Naive thymus-derived CD4-positive, alpha-beta T cell (primary cell): ENCODE data around the gene AUP1. TPM values are rescaled to one million over a fixed set of nuclear protein-coding genes. Genes with fewer than 3 reads are reported as not detected.

ENCODE experiments used
- ATAC-seq: fragments of 150-1000 bp; cut with Tn5 transposase; 2 replicates; pipeline ENCODE4 v1.10.0; 2021; ENCODE audit warnings: mild to moderate bottlenecking, moderate library complexity
- CTCF ChIA-PET: fragments of 350-600 bp; sonication (Branson Sonifier 250); formaldehyde crosslinking; loops from one replicate; lab custom pipeline; 2021; ENCODE audit warnings: antibody characterized with exemption; lab: Charles Lee
- POLR2A ChIA-PET: fragments of 350-600 bp; sonication (Branson Sonifier 250); formaldehyde crosslinking; loops from one replicate; lab custom pipeline; 2021; ENCODE audit warnings: antibody characterized with exemption, inconsistent platforms; lab: Charles Lee
- DNase-seq, 9 donors: peaks; one replicate each; pipeline versions ENCODE4 v3.0.0 to v3.0.0-alpha.2; 2020 to 2022; ENCODE audit warnings: mixed read lengths in 1 of 9
- H3K27ac ChIP-seq: one replicate; pipeline ENCODE4 v1.7.0; 2013; ENCODE audit warnings: mild to moderate bottlenecking, low read depth, low read length, moderate library complexity
- H3K27me3 ChIP-seq, 2 donors: one replicate each; pipeline ENCODE4 v1.7.0; 2013; ENCODE audit warnings: low read length in 2 of 2, mild to moderate bottlenecking in 2 of 2, moderate library complexity in 2 of 2; ENCODE audit not compliant: control insufficient read depth in 2 of 2, insufficient read depth in 2 of 2
- H3K36me3 ChIP-seq, 3 experiments: 1 replicate in 2 of 3; 2 replicates in 1 of 3; pipeline ENCODE4 v1.7.0; 2013; ENCODE audit warnings: low read length in 3 of 3, mild to moderate bottlenecking in 3 of 3, moderate library complexity in 1 of 3; ENCODE audit not compliant: insufficient read depth in 3 of 3, control insufficient read depth in 2 of 3
- H3K4me1 ChIP-seq, 2 donors: one replicate each; pipeline ENCODE4 v1.7.0; 2013; ENCODE audit warnings: low read length in 2 of 2, mild to moderate bottlenecking in 2 of 2, moderate library complexity in 1 of 2; ENCODE audit not compliant: control insufficient read depth in 2 of 2, insufficient read depth in 2 of 2
- H3K4me3 ChIP-seq: 2 replicates; pipeline ENCODE4 v1.7.0; 2013; ENCODE audit warnings: mild to moderate bottlenecking, low read length
- H3K9me3 ChIP-seq, 3 experiments: 1 replicate in 2 of 3; 2 replicates in 1 of 3; pipeline ENCODE4 v1.7.0; 2013; ENCODE audit warnings: low read length in 3 of 3; ENCODE audit not compliant: control insufficient read depth in 2 of 3
- H3K27ac Mint-ChIP-seq, 9 donors: one replicate each; pipeline ENCODE4 v1.8.0; 2020 to 2022; ENCODE audit warnings: mixed read lengths in 9 of 9, mild to moderate bottlenecking in 8 of 9, moderate library complexity in 5 of 9, inconsistent platforms in 2 of 9
- H3K27me3 Mint-ChIP-seq, 5 donors: one replicate each; pipeline ENCODE4 v1.8.0; 2021 to 2022; ENCODE audit warnings: mixed read lengths in 5 of 5, mild to moderate bottlenecking in 1 of 5
- H3K36me3 Mint-ChIP-seq, 5 donors: one replicate each; pipeline ENCODE4 v1.8.0; 2020 to 2022; ENCODE audit warnings: mixed read lengths in 5 of 5, mild to moderate bottlenecking in 3 of 5, inconsistent platforms in 1 of 5
- H3K4me1 Mint-ChIP-seq, 7 donors: one replicate each; pipeline ENCODE4 v1.8.0; 2020 to 2022; ENCODE audit warnings: mixed read lengths in 7 of 7, mild to moderate bottlenecking in 3 of 7, inconsistent platforms in 1 of 7
- H3K4me3 Mint-ChIP-seq, 10 donors: one replicate each; pipeline ENCODE4 v1.8.0; 2020 to 2022; ENCODE audit warnings: mild to moderate bottlenecking in 10 of 10, mixed read lengths in 10 of 10, moderate library complexity in 6 of 10, inconsistent platforms in 2 of 10
- H3K9me3 Mint-ChIP-seq, 11 donors: one replicate each; pipeline ENCODE4 v1.8.0; 2020 to 2022; ENCODE audit warnings: mixed read lengths in 11 of 11, mild to moderate bottlenecking in 4 of 11, inconsistent platforms in 1 of 11, moderate library complexity in 1 of 11
- intact Hi-C, 2 donors: fragments of 100-400 bp; cut with micrococcal nuclease; formaldehyde crosslinking; loops; one replicate each; pipeline ENCODE4 v1.15.1; 2023
- polyA plus RNA-seq, 2 donors: library from polyadenylated mRNA; unstranded; fragments of 300-500 nt; fragmentation: Illumina TruSeq; gene quantifications; one replicate each; pipeline ENCODE4 v1.2.3, GENCODE V29; 2021
- total RNA-seq, 6 experiments: library from RNA in 5 of 6; stranded (reverse) in 5 of 6; gene quantifications; 1 replicate in 5 of 6; 2 replicates in 1 of 6; pipeline ENCODE4 v1.2.3 and lab custom pipeline; 2021 to 2026

The AUP1 gene
- total and polyA plus RNA-seq, 7 experiments from 2014 or later, result 69.7 to 160 (median 139) TPM

GRCh38 chr2:74507145-74507925 is 22.2 kb downstream of the AUP1 start, which contains the start of gene PCGF1:
TSS of gene PCGF1 (minus strand) at chr2:74507695. CDS start at chr2:74507668, 27 bp downstream.
- peak within 1 kb of the TSS; percentile 95 to 100 (median 99) for H3K4me3 Mint-ChIP-seq
- CTCF ChIA-PET, result interaction anchor here (0.5 to 1.5 kb wide), 3 partner anchors 24 to 29 kb away, joined by 3 to 4 read pairs (median 4); partner anchors contain the start of genes CCDC142 and TTC31
- no peaks in the 10 kb centered on the region for H3K9me3 ChIP-seq
- peaks cover 34 to 66% (median 57%) of the 10 kb centered on the region in 7 donors for H3K4me1 Mint-ChIP-seq
- peaks cover 16 to 33% (median 28%) of the 10 kb centered on the region in 5 donors for H3K36me3 Mint-ChIP-seq
- DNase-seq (peak; percentile 97 to 99 (median 98)), ATAC-seq (peak; percentile 96)
- peaks cover 0 to 6% (median 0%) of the 10 kb centered on the region in 11 donors for H3K9me3 Mint-ChIP-seq
- peaks cover 0 to 20% (median 5%) of the 10 kb centered on the region in 3 experiments for H3K36me3 ChIP-seq
- peaks cover 3 to 16% of the 10 kb centered on the region in 2 donors for H3K27me3 ChIP-seq
- intact Hi-C loops, result loop anchor here (1.0 to 10.0 kb wide), 13 partner anchors 9 to 451 kb away; partner anchors contain the start of genes AUP1 (in 2 of the 2), DOK1 (in 2 of the 2), HTRA2 (in 2 of the 2) and TTC31 (in 2 of the 2)
- H3K27me3 Mint-ChIP-seq, result peaks cover 47 to 58% (median 49%) of the 10 kb centered on the region in 5 donors
- peaks cover 16 to 29% of the 10 kb centered on the region in 2 donors for H3K4me1 ChIP-seq
- H3K27ac Mint-ChIP-seq, result peak within 1 kb of the TSS; percentile 97 to 100 (median 100)
- POLR2A ChIA-PET, result interaction anchor here (0.6 to 5.0 kb wide), 15 partner anchors 8 to 308 kb away, joined by 3 to 33 read pairs (median 4); partner anchors contain the start of genes AUP1, CCDC142, HTRA2 and LBX2
- peak within 1 kb of the TSS; percentile 94 for H3K27ac ChIP-seq
- peak within 1 kb of the TSS; percentile 96 for H3K4me3 ChIP-seq

- Mint-ChIP-seq H3K4me3 (peak overlapping the region in 9 of 10 donors; percentile 16 to 99 (median 38)), H3K27ac (peak overlapping the region in 1 of 9 donors; percentile 10)
These were observed 23.9 kb downstream of the AUP1 start for GRCh38 chr2:74505448-74506246.

GRCh38 chr2:74504591-74504990 is 24.9 kb downstream of the AUP1 start:
- H3K4me1 Mint-ChIP-seq, result peaks cover 39 to 78% (median 63%) of the 10 kb centered on the region in 7 donors
- Histone ChIP-seq H3K27ac (no peak overlapping the region), H3K9me3 (no peaks in the 10 kb centered on the region), H3K4me1 (peaks cover 16 to 31% of the 10 kb centered on the region in 2 donors), H3K4me3 (no peak overlapping the region), H3K27me3 (peaks cover 4 to 30% of the 10 kb centered on the region in 2 donors), H3K36me3 (peaks cover 0 to 20% (median 5%) of the 10 kb centered on the region in 3 experiments)
- intact Hi-C loops, result loop anchor here in 1 of 2 donors (10.0 kb wide), 1 partner anchor 150 kb away; the partner anchor contains the start of gene SEMA4F
- no peak overlapping the region for H3K27ac Mint-ChIP-seq
- H3K27me3 Mint-ChIP-seq, result peaks cover 47 to 66% (median 59%) of the 10 kb centered on the region in 5 donors
- H3K36me3 Mint-ChIP-seq, result peaks cover 16 to 33% (median 30%) of the 10 kb centered on the region in 5 donors
- POLR2A ChIA-PET, result interaction anchor here (0.9 to 4.3 kb wide), 5 partner anchors 22 to 70 kb away, joined by 3 to 11 read pairs (median 3); partner anchors contain the start of genes AUP1, CCDC142, HTRA2 and MRPL53
- CTCF ChIA-PET, result interaction anchor here (0.6 to 1.3 kb wide), 4 partner anchors 21 to 112 kb away, joined by 3 to 6 read pairs (median 4); partner anchors contain the start of genes CCDC142 and TTC31
- no peak for DNase-seq
- ATAC-seq, result no peak
- H3K9me3 Mint-ChIP-seq, result peaks cover 0 to 6% (median 0%) of the 10 kb centered on the region in 11 donors
- H3K4me3 Mint-ChIP-seq, result peak overlapping the region; percentile 15 to 75 (median 56)

More at GRCh38 chr2:74505448-74506246, 23.9 kb downstream of the AUP1 start:
- no peak for ATAC-seq
- Histone ChIP-seq H3K4me1 (peaks cover 16 to 31% of the 10 kb centered on the region in 2 donors), H3K9me3 (no peaks in the 10 kb centered on the region), H3K36me3 (peaks cover 0 to 20% (median 5%) of the 10 kb centered on the region in 3 experiments), H3K27me3 (peaks cover 4 to 20% of the 10 kb centered on the region in 2 donors), H3K4me3 (no peak overlapping the region), H3K27ac (no peak overlapping the region)
- no peak for DNase-seq
- peaks cover 34 to 72% (median 65%) of the 10 kb centered on the region in 7 donors for H3K4me1 Mint-ChIP-seq
- H3K9me3 Mint-ChIP-seq, result peaks cover 0 to 6% (median 0%) of the 10 kb centered on the region in 11 donors
- ChIA-PET POLR2A (interaction anchor here (1.1 to 5.0 kb wide), 7 partner anchors 23 to 82 kb away, joined by 3 to 33 read pairs (median 3); partner anchors contain the start of genes AUP1, CCDC142, HTRA2 and TTC31), CTCF (no interaction called here)
- peaks cover 48 to 60% (median 55%) of the 10 kb centered on the region in 5 donors for H3K27me3 Mint-ChIP-seq
- intact Hi-C loops, result loop anchor here in 1 of 2 donors (2.0 to 10.0 kb wide), 3 partner anchors 49 to 149 kb away; partner anchors contain the start of genes DOK1 and SEMA4F
- H3K36me3 Mint-ChIP-seq, result peaks cover 16 to 33% (median 30%) of the 10 kb centered on the region in 5 donors

GRCh38 chr2:74503506-74504475 is 25.7 kb downstream of the AUP1 start:
- peaks cover 51 to 69% (median 63%) of the 10 kb centered on the region in 5 donors for H3K27me3 Mint-ChIP-seq
- H3K36me3 ChIP-seq, result peaks cover 0 to 20% (median 5%) of the 10 kb centered on the region in 3 experiments
- no peak overlapping the region for H3K27ac ChIP-seq
- H3K4me3 ChIP-seq, result peak overlapping the region; percentile 36
- ChIA-PET CTCF (interaction anchor here (0.6 to 1.3 kb wide), 5 partner anchors 20 to 111 kb away, joined by 3 to 6 read pairs (median 3); partner anchors contain the start of genes CCDC142 and TTC31), POLR2A (interaction anchor here (0.9 to 4.3 kb wide), 4 partner anchors 21 to 46 kb away, joined by 3 to 11 read pairs (median 6); partner anchors contain the start of genes AUP1, HTRA2, MRPL53 and WBP1)
- peak overlapping the region in 2 of 9 donors; percentile 26 to 62 for H3K27ac Mint-ChIP-seq
- peaks cover 19 to 38% of the 10 kb centered on the region in 2 donors for H3K4me1 ChIP-seq
- H3K9me3 ChIP-seq, result no peaks in the 10 kb centered on the region
- H3K27me3 ChIP-seq, result peaks cover 4 to 34% of the 10 kb centered on the region in 2 donors
- H3K4me3 Mint-ChIP-seq, result peak overlapping the region; percentile 52 to 81 (median 66)
- DNase-seq, result no peak
- intact Hi-C loops, result loop anchor here in 1 of 2 donors (1.0 to 10.0 kb wide), 2 partner anchors 20 to 151 kb away; partner anchors contain the start of genes SEMA4F and TTC31
- peaks cover 42 to 79% (median 66%) of the 10 kb centered on the region in 7 donors for H3K4me1 Mint-ChIP-seq
- no peak for ATAC-seq
- H3K9me3 Mint-ChIP-seq, result peaks cover 0 to 6% (median 0%) of the 10 kb centered on the region in 11 donors
- peaks cover 16 to 33% (median 30%) of the 10 kb centered on the region in 5 donors for H3K36me3 Mint-ChIP-seq
